GM21381 (cell line): ENCODE measurements around the gene NAV1.
"Not testable (repeated sequence)": the region's sequence is repeated elsewhere in the genome, so short reads cannot be mapped to it uniquely, and the experiment has no call there.

Experiments used
- ATAC-seq: cut with Tn5 transposase; IDR thresholded peaks from one replicate; pipeline ENCODE4 v1.9.1; 2021; ENCODE audit warnings: mild to moderate bottlenecking, moderate library complexity; ENCODE audit not compliant: unreplicated experiment

The NAV1 gene

GRCh38 chr1:201563941-201564340 lies 25.0 kb downstream of the NAV1 start:
- no peak for ATAC-seq

DNA sequence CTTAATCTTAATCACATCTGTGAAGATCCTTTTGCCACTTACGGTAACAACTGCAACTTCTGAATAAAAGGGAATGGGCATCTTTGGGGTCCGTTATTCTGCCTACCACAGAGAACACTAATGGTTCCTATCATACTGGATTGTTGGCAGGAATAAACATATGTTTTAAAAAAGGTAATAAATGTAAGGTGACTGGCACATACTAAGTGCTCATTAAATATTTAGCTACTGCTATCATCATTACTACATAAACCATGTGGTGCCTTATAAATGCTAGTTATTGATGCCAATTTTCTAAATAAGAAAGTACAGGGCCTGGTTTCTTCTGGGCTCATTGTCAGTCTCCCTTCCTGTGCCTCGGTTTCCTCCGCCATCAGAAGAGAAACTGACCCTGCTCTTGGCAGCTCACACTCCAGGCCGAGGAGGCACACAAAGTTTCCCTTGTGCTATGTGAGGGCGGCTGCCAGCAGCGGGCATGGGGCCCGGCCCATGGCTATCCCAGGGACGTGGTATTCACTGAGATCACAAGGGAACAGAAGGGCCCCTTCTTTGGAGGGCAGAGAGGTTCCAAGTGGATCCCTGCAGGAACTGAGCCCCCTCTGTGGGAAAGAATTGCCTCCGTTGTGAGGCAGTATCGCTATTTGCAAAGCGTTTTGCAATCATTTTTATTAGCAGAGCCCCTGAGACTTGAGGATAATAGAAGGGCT lies 26.2 kb downstream of the NAV1 start:
- ATAC-seq, result no peak

DNA sequence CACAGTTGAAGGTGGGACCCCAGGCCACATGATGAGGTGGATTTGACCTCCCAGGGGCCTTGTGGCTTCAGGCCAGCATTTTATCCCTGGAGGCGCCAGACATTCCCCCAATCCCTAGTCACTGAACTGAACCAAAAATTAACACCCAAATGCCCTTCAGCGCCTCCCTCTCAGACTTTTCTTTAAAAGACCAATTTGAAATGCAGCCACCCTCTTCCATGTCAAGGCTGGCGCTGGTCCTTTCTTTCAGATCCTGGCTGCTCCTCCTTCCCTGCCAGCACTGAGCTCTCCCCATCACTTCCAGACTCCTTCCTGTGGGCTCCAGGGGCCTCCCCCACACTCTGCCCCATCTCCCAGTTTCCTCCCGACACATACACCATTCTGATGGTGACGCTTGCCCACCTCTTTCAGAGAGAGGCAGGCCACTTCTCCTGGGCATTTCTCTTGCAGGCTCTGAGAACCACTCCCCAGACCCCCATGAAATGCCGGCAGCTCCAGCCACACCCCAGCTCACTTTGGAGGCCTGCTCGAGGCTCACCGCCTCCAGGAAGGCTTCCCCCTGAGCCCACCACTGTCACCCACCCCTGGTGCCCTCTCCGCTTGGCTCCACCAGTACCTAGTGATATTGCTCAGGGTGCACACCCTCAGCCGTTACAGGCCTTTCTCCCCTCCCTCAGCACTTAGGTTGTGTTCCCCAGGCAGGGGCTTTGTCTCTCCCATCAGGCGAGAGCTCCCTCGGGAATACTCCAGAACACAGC lies 27.0 kb downstream of the NAV1 start:
- ATAC-seq, result no peak

- no peak for ATAC-seq
Observed at GRCh38 chr1:201566529-201566823, 27.5 kb downstream of the NAV1 start.

- no peak for ATAC-seq
Observed at GRCh38 chr1:201566933-201567801, 28.2 kb downstream of the NAV1 start.

DNA sequence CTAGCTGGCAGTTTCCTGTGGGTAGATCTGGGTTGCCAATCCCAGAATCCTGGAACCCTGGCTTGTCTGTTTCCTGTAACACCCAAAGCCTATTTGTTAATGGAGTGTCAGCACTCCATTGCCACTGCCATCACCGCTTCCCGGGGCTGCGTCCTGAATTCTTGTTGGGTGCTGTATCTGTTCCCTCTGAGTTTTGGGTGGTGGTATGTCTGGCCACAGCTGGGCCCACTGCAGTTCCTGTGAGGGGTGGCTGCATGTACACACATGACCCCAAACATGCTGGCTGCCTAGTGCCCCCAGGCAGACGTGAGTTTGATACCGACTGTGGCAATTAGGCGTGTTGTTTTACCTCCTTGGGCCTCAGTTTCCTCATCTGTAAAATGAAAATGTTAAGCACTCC lies 29.3 kb downstream of the NAV1 start:
- ATAC-seq, result no peak

DNA sequence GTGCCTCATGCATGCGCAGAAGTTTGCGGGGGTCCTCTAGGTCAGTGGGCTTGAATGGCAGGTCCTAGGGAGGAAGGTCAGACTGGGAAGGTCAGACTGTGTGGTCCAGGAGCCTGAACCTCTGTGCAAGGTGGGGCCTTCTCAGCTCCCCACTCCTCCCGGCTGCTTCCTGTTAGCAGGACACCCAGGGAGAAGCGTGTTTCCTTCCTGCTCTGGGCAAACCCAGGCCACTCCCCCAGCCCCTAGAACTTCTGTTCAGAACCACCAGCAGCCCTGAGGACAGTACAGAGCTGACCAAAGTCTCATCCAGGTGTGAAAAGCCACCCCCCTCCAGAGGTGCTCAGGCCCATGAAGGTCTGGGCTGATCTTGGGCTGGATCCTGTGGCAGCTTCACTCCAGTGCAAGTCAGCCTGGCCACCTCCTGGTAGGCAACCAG lies 29.9 kb downstream of the NAV1 start:
- no peak for ATAC-seq

- no peak for ATAC-seq
Observed at GRCh38 chr1:201570181-201570885, 31.4 kb downstream of the NAV1 start.

GRCh38 chr1:201570886-201571624 lies 32.1 kb downstream of the NAV1 start:
- no peak for ATAC-seq

- no peak for ATAC-seq
Observed at GRCh38 chr1:201573030-201573429, 34.1 kb downstream of the NAV1 start.

DNA sequence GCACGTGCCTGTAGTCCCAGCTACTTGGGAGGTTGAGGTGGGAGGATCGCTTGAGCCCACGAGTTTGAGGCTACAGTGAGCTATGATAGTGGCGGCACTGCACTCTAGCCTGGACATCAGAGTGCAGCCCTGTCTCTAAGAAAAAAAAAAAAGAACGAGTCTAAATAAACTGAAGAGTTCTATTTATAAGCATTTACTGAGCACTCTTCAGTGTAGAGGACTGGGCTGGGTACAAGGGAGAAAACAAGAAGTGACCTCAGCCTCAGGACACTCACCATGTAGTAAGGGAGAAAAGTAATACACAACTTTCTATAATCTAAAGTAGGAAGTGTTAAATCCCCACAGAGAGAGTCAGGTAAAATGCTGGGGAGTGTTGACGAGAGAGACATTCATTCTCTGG lies 35.0 kb downstream of the NAV1 start:
- no peak for ATAC-seq

- ATAC-seq, result no peak
Observed at GRCh38 chr1:201575912-201576311, 37.0 kb downstream of the NAV1 start.

GRCh38 chr1:201576914-201577313 lies 38.0 kb downstream of the NAV1 start:
- ATAC-seq, result no peak

- no peak for ATAC-seq
Observed at GRCh38 chr1:201578008-201578888, 39.3 kb downstream of the NAV1 start.

- ATAC-seq, result not testable (repeated sequence)
Observed at GRCh38 chr1:201581371-201581770, 42.4 kb downstream of the NAV1 start.

- ATAC-seq, result no peak
Observed at GRCh38 chr1:201582705-201583442, 43.9 kb downstream of the NAV1 start.

- no peak for ATAC-seq
Observed at GRCh38 chr1:201583663-201584062, 44.7 kb downstream of the NAV1 start.

DNA sequence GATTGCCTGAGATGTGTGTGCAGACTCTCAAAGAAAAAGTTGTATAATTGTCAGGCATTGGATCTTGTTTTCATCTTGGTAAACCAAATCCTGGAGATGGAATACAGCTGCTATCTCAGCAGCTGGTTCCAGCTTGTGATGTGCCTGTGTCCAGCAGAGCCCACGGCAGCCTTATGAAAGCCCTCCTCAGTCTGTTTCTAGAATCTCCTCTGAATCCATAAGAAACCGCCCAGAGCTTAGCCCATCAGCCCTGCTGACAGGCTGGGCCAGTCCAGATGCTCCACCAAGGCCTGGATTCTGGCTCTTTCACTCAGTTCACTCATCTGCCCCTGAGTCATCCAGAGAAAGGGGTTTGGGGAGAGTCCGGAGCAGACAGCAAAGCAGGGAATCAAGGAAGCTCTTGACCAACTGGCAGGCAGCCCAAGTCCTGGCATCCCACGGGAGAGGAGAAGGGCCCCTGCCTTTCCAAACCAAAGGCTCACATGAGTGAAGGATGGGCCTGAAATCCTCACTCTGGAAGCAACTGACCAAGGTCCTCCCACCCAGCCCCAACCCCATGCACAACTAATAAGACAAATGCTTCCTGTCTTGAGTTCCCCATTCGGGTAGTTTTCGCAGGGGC lies 45.7 kb downstream of the NAV1 start:
- ATAC-seq, result no peak
